Fibroblast of mammary gland (primary cell): ENCODE measurements around the gene OR5AU1.
"Not testable (repeated sequence)": the region's sequence is repeated elsewhere in the genome, so short reads cannot be mapped to it uniquely, and the experiment has no call there.

Experiments
- DNase-seq: peaks from one replicate; pipeline ENCODE4 v3.0.0-alpha.2; 2010; ENCODE audit warnings: low read depth
- H3K4me3 ChIP-seq: 2 replicates; pipeline ENCODE4 v1.5.1; 2011; ENCODE audit warnings: low read depth, mild to moderate bottlenecking, low read length, moderate library complexity; ENCODE audit not compliant: control insufficient read depth
- CTCF ChIP-seq: conservative IDR thresholded peaks from 2 replicates; pipeline ENCODE4 v1.5.1; 2011; ENCODE audit warnings: low read depth, low read length, inconsistent platforms; ENCODE audit not compliant: control insufficient read depth, insufficient read depth

OR5AU1 gene

GRCh38 chr14:21160061-21160610, 4.3 kb upstream of the OR5AU1 start:
- DNase-seq = no peak
- no peak overlapping the region for H3K4me3 ChIP-seq
- TF ChIP-seq CTCF = no peak

GRCh38 chr14:21158175-21158574, 2.3 kb upstream of the OR5AU1 start:
- DNase-seq, H3K4me3 ChIP-seq: not testable (repeated sequence)

- TF ChIP-seq CTCF = no peak
- H3K4me3 ChIP-seq = no peak overlapping the region
- no peak for DNase-seq
These were observed 6.1 kb downstream of the OR5AU1 start for GRCh38 chr14:21149641-21150367.

- H3K4me3 ChIP-seq = no peak overlapping the region
- DNase-seq = no peak
- no peak for TF ChIP-seq CTCF
These were observed 10.4 kb downstream of the OR5AU1 start for GRCh38 chr14:21145437-21145836.

- DNase-seq = no peak
- no peak for TF ChIP-seq CTCF
- H3K4me3 ChIP-seq = no peak overlapping the region
These were observed 13.5 kb downstream of the OR5AU1 start for GRCh38 chr14:21142357-21142756.

- TF ChIP-seq CTCF = peak; percentile 68
- H3K4me3 ChIP-seq = no peak overlapping the region
- DNase-seq = peak; percentile 34
These were observed 19.8 kb downstream of the OR5AU1 start for GRCh38 chr14:21136024-21136423.

- H3K4me3 ChIP-seq = no peak overlapping the region
- DNase-seq = no peak
- no peak for TF ChIP-seq CTCF
These were observed 22.0 kb downstream of the OR5AU1 start for GRCh38 chr14:21133901-21134300.
